NCI-H460 (cell line): ENCODE results near the gene KCNAB1. TPM values are rescaled to one million over a fixed set of nuclear protein-coding genes. Genes with fewer than 3 reads are reported as not detected.
"Not testable (repeated sequence)": the region's sequence is repeated elsewhere in the genome, so short reads cannot be mapped to it uniquely, and the experiment has no call there.

Experiments
- DNase-seq: peaks from one replicate; pipeline ENCODE4 v3.0.0-alpha.2; 2016; ENCODE audit warnings: low read depth; ENCODE audit errors: extremely low read depth
- polyA plus RNA-seq: library from polyadenylated mRNA; depleted of rRNA; stranded (reverse); fragments of >200 nt; gene quantifications from 2 replicates; pipeline ENCODE4 v1.2.3, GENCODE V29; 2014; cell fraction: nucleus; rRNA removed
- total RNA-seq: library from RNA; depleted of rRNA; stranded (reverse); fragments of >200 nt; shearing (Covaris generic); gene quantifications from 2 replicates; pipeline ENCODE4 v1.2.3, GENCODE V29; 2014; rRNA removed

KCNAB1 gene
- not detected in 2 replicates for total RNA-seq
- polyA plus RNA-seq: not detected in 2 replicates

DNA sequence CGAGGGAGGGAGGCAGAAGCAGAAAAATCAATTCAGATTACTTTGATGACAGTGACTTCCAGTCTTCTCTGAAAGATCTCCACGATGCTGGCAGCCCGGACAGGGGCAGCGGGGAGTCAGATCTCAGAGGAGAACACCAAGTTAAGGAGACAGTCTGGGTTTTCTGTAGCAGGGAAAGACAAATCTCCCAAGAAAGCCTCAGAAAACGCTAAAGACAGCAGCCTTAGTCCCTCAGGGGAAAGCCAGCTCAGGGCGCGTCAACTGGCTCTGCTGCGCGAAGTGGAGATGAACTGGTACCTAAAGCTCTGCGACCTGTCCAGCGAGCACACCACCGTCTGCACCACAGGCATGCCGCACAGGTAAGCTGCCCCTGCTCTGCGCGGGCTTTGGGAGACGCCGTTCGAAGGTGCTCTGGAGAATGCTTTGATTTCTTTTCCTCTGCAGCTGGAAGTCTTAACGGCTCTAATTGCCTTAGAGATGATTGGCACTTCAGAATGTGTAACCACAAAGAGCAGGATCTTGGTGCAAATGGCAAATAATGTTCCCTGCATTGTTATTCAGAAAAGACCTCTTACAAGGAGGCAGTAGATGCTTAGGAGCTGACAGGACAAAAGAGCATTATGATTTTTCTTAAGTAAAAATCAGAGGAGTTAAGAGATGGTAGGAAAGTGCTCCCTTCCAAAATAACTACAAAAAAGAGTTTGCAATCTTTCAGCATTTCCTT, at the start of gene KCNAB1:
Gene KCNAB1, plus strand, starts transcription at position 51 of the 724 bp plus-strand sequence.
- DNase-seq: no peak

DNA sequence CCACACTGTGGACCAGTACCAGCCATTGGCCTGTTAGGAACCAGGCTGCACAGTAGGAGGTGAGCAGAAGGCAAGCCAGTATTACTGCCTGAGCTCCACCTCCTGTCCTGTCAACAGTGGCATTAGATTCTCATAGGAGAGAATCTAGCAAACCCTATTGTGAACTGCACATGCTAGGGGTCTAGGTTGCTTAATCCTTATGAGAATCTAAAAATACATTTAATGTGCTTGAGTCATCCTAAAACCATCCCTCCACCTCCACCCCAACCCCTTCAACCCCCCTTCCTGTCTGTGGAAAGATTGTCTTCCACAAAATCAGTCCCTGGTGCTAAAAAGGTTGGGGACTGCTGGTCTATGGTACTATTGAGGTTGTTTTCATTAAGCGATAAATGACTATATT, 49.3 kb upstream of the KCNAB1 start:
- no peak for DNase-seq

- not testable (repeated sequence) for DNase-seq
Measured at GRCh38 chr3:156072950-156073657, 47.3 kb upstream of the KCNAB1 start.

DNA sequence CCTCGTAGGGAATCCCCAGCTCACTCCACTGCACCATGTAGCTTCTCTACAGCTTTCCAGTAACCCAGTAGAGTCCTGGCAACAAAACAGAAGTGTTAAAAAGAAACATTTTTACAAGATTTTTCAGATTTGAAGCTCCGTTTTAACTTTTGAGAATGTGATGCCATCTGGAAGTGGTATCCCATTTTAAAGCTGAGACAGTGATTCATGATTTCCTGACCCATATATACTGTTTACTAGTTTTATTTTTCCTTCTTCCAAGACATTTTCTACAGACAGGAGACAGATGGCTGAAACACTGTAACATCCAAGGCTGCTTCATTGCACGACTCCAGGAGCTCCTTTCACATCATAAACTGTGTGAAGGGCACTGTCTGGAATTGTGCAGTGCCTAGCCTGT, 30.3 kb upstream of the KCNAB1 start:
- DNase-seq: no peak

- no peak for DNase-seq
Measured at GRCh38 chr3:156093964-156094363, 26.4 kb upstream of the KCNAB1 start.

- DNase-seq: no peak
Measured at GRCh38 chr3:156094391-156094790, 26.0 kb upstream of the KCNAB1 start.

DNA sequence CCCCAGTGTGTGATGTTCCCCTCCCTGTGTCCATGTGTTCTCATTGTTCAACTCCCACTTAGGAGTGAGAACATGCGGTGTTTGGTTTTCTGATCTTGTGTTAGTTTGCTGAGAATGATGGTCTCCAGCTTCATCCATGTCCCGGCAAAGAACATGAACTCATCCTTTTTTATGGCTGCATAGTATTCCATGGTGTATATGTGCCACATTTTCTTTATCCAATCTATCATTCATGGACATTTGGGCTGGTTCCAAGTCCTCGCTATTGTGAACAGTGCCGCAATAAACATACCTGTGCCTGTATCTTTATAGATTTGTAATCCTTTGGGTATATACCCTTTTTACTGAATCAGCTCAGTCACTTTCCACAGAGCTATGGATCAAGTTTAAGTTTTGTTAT, 24.7 kb upstream of the KCNAB1 start:
- not testable (repeated sequence) for DNase-seq

- no peak for DNase-seq
Measured at GRCh38 chr3:156098437-156099035, 21.8 kb upstream of the KCNAB1 start.

GRCh38 chr3:156099348-156099747, 21.0 kb upstream of the KCNAB1 start:
- DNase-seq: not testable (repeated sequence)

DNA sequence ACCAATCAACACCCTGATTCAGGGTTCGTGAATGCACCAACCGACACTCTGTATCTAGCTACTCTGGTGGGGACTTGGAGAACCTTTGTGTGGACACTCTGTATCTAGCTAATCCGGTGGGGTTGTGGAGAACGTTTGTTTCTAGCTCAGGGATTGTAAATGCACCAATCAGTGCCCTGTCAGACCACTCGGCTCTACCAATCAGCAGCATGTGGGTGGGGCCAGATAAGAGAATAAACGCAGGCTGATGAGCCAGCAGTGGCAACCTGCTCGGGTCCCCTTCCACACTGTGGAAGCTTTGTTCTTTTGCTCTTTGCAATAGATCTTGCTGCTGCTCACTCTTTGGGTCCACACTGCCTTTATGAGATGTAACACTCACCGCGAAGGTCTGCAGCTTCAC, 20.4 kb upstream of the KCNAB1 start:
- DNase-seq: not testable (repeated sequence)

DNA sequence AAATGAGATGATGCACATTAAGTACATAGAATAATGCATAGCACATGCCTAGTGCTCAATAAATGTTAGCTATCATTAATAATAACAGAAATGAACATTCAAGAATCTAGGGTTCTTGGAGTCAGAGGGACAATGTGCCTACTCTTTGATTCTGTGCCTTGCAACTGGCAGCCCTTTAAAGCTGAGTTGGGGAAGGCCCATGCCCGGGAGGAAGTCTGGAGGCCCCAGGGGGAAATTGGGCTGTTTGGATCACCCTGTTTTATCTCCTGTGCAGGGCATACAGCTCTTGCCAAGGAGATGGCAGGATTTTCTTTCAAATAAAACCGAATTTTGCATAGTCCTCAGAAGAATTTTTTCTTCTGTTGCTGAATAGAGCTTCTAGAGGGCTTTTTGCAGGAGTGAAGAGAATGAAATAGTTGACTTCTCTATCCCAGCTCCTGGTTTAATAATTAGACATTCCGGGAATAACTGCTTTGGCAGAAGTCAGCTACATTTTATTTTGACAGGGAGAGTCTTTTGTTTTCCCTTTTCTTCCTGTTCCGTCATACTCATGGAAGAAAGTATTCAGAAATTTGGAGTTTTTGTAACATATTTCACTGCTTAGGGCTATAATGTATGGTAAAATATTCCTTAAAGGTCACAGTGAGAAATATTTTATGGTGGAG, 18.0 kb upstream of the KCNAB1 start:
- no peak for DNase-seq

DNA sequence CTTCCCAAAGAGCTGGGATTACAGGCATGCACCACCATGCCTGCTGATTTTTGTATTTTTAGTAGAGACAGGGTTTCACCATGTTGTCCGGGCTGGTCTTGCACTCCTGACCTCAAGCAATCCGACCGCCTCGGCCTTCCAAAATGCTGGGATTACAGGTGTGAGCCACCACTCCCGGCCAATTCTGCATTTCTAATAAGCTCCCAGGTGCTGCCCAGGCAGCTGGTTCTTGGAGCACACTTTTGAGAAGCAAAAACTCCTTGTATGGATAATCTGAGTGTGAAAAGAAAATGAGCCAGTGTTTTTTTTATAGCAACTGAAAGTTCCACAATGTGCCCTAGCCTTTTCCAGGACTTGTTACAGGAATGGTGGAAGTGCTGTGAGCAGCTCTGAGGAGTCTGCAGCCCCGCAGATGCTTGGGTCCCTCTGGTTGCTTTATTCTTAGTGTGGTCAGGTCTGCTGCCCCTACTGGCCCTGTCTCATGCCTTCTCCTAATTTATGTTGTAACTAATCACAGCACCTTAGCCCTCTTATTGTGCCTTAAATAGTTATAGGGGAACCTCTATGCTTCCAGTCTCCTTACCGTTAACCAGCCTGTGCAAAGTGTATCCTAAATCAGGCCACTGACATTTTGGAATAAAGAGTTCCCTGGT, 13.5 kb upstream of the KCNAB1 start:
- no peak for DNase-seq

DNA sequence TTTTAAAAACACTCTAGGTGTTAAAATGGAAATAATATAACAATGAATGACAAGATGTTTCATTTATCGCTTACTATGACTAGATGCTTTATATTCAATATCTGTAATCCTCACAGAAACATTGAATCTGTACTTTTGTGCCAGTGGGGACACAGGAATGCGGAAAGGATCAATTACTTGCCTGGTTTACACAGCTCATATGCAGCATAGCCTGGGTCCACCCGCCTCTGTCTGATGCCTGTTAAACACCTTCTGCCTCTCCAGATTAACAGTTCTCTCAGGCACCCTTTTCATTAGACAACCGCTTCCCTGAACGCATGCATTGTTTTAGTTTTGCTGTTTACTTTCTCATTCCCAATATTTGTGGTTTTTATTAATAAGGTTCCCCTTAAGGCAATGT, 12.9 kb upstream of the KCNAB1 start:
- no peak for DNase-seq

- no peak for DNase-seq
Measured at GRCh38 chr3:156108616-156109015, 11.8 kb upstream of the KCNAB1 start.

GRCh38 chr3:156109989-156110388, 10.4 kb upstream of the KCNAB1 start:
- no peak for DNase-seq

DNA sequence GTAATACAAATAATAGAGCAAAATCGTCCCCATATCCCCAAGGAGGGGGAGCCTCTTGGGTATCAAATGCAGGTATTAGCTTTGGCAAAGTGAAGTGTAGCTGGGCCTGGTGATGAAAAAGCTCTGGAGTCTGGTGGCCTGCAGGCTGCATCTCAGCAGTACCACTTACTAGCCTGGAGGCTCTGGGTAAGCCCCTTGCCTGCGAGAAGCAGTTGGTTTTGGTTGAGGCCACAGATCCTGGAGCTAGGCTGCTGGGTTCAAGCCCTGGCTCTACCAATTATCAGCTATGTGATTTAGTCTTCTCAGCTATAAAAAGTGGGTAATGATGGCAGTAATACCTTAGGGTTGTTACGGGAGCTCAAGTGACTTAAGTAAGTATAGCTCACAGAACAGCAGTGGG, 6.1 kb downstream of the KCNAB1 start:
- DNase-seq: no peak

- no peak for DNase-seq
Measured at GRCh38 chr3:156131241-156131640, 10.9 kb downstream of the KCNAB1 start.

- DNase-seq: no peak
Measured at GRCh38 chr3:156131799-156132198, 11.4 kb downstream of the KCNAB1 start.

DNA sequence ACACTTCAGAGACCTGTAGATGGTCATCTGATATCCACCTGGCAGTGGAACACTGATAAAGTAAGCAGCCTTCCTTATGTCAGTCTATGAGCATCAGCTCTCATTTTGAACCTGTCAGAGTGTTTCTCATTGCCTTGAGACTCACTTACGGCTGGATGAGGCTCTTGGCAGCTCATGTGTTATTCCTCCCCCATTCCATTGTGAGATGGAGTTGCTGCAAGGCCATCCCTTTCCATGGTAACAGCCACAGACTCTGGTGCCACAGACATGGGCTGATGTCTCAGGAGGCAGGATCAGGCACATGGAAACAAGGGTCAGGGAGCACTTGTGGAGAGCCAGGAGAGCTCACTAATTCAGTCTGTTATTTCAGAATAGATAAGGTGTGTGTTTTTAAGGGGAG, 11.9 kb downstream of the KCNAB1 start:
- no peak for DNase-seq

GRCh38 chr3:156133076-156133475, 12.7 kb downstream of the KCNAB1 start:
- no peak for DNase-seq
